OCI-LY3 (cell line): ENCODE measurements around the gene CDH4.

Experiments
- H2AFZ ChIP-seq: fragments of 200-600, 300-600 bp; shearing (Covaris generic); 2 replicates; pipeline ENCODE4 v1.6.0; 2014; ENCODE audit warnings: antibody characterized with exemption, low read depth, low read length
- H3K27ac ChIP-seq: fragments of 200-600, 300-600 bp; sonication (generic); 2 replicates; pipeline ENCODE4 v1.5.1; 2014; ENCODE audit warnings: mild to moderate bottlenecking, low read length, moderate library complexity, mixed read lengths
- H3K27me3 ChIP-seq: fragments of 200-600, 300-600 bp; sonication (generic); 2 replicates; pipeline ENCODE4 v1.6.1; 2014; ENCODE audit warnings: low read depth, low read length, mixed read lengths
- H3K36me3 ChIP-seq: fragments of 200-600, 300-600 bp; sonication (generic); replicated peaks from 2 replicates; pipeline ENCODE3; 2014; ENCODE audit warnings: low read depth, low read length, mixed read lengths
- H3K4me1 ChIP-seq: fragments of 300-600, 200-600 bp; sonication (generic); 2 replicates; pipeline ENCODE4 v1.6.1; 2014; ENCODE audit warnings: low read length, mixed read lengths
- H3K4me2 ChIP-seq: fragments of 200-600, 300-600 bp; sonication (generic); 2 replicates; pipeline ENCODE4 v1.6.1; 2014; ENCODE audit warnings: low read length, mixed read lengths
- H3K4me3 ChIP-seq: fragments of 300-600, 200-600 bp; sonication (generic); 2 replicates; pipeline ENCODE4 v1.5.1; 2014; ENCODE audit warnings: antibody characterized with exemption, mild to moderate bottlenecking, low read length, moderate library complexity
- H3K79me2 ChIP-seq: fragments of 300-600, 200-600 bp; shearing (Covaris generic); 2 replicates; pipeline ENCODE4 v1.6.1; 2014; ENCODE audit warnings: mild to moderate bottlenecking, low read length, mixed read lengths
- H3K9ac ChIP-seq: fragments of 300-600, 200-600 bp; shearing (Covaris generic); 2 replicates; pipeline ENCODE4 v1.6.0; 2014; ENCODE audit warnings: mild to moderate bottlenecking, low read length, moderate library complexity
- H3K9me3 ChIP-seq: fragments of 200-600, 300-600 bp; shearing (Covaris generic); 2 replicates; pipeline ENCODE4 v1.6.1; 2014; ENCODE audit warnings: low read length, mixed read lengths; ENCODE audit not compliant: insufficient read depth
- H4K20me1 ChIP-seq: fragments of 200-600, 300-600 bp; sonication (generic); 2 replicates; pipeline ENCODE4 v1.6.1; 2016; ENCODE audit warnings: low read length, mixed read lengths; ENCODE audit not compliant: insufficient read depth
- CTCF ChIP-seq: fragments of 200-600, 300-600 bp; sonication (generic); IDR thresholded peaks from 2 replicates; pipeline ENCODE4 v1.5.1; 2014; ENCODE audit warnings: antibody characterized with exemption, low read length, low read depth
- EZH2phosphoT487 ChIP-seq: fragments of 200-600 bp; shearing (Covaris generic); IDR thresholded peaks from 2 replicates; pipeline ENCODE4 v1.6.1; 2018; ENCODE audit warnings: antibody characterized with exemption, mixed run types, low read depth

The CDH4 gene

GRCh38 chr20:61519488-61519887 lies 267.4 kb downstream of the CDH4 start:
- H3K4me1 ChIP-seq: no peaks in the 10 kb centered on the region
- no peaks in the 10 kb centered on the region for H3K79me2 ChIP-seq
- H3K4me3 ChIP-seq: no peak overlapping the region
- no peak overlapping the region for H3K27ac ChIP-seq
- H2AFZ ChIP-seq: no peak overlapping the region
- no peaks in the 10 kb centered on the region for H3K27me3 ChIP-seq
- no peaks in the 10 kb centered on the region for H3K36me3 ChIP-seq
- no peaks in the 10 kb centered on the region for H3K9me3 ChIP-seq
- H3K4me2 ChIP-seq: no peak overlapping the region
- TF ChIP-seq EZH2phosphoT487: no peak
- H4K20me1 ChIP-seq: no peaks in the 10 kb centered on the region
- no peak overlapping the region for H3K9ac ChIP-seq

GRCh38 chr20:61520076-61520892 lies 268.2 kb downstream of the CDH4 start:
- no peaks in the 10 kb centered on the region for H3K9me3 ChIP-seq
- no peak overlapping the region for H3K4me2 ChIP-seq
- H3K27me3 ChIP-seq: no peaks in the 10 kb centered on the region
- H3K79me2 ChIP-seq: no peaks in the 10 kb centered on the region
- TF ChIP-seq EZH2phosphoT487 (no peak), CTCF (no peak)
- H3K4me3 ChIP-seq: no peak overlapping the region
- H2AFZ ChIP-seq: no peak overlapping the region
- no peaks in the 10 kb centered on the region for H3K4me1 ChIP-seq
- no peak overlapping the region for H3K27ac ChIP-seq
- no peak overlapping the region for H3K9ac ChIP-seq
- H3K36me3 ChIP-seq: no peaks in the 10 kb centered on the region
- no peaks in the 10 kb centered on the region for H4K20me1 ChIP-seq

- TF ChIP-seq CTCF (no peak), EZH2phosphoT487 (no peak)
- no peak overlapping the region for H2AFZ ChIP-seq
- no peak overlapping the region for H3K4me3 ChIP-seq
- no peak overlapping the region for H3K27ac ChIP-seq
- H3K9me3 ChIP-seq: no peaks in the 10 kb centered on the region
- no peaks in the 10 kb centered on the region for H3K79me2 ChIP-seq
- H3K4me2 ChIP-seq: no peak overlapping the region
- no peaks in the 10 kb centered on the region for H3K27me3 ChIP-seq
- no peak overlapping the region for H3K9ac ChIP-seq
- H3K4me1 ChIP-seq: no peaks in the 10 kb centered on the region
- H3K36me3 ChIP-seq: no peaks in the 10 kb centered on the region
- no peaks in the 10 kb centered on the region for H4K20me1 ChIP-seq
Observed at GRCh38 chr20:61520893-61521460, 268.9 kb downstream of the CDH4 start.

GRCh38 chr20:61521687-61522420 lies 269.8 kb downstream of the CDH4 start:
- TF ChIP-seq CTCF (no peak), EZH2phosphoT487 (no peak)
- Histone ChIP-seq H3K9ac (no peak overlapping the region), H3K36me3 (no peaks in the 10 kb centered on the region), H3K79me2 (no peaks in the 10 kb centered on the region), H2AFZ (no peak overlapping the region), H3K9me3 (no peaks in the 10 kb centered on the region), H3K4me2 (no peak overlapping the region), H3K27me3 (no peaks in the 10 kb centered on the region), H3K4me3 (no peak overlapping the region), H3K4me1 (no peaks in the 10 kb centered on the region), H3K27ac (no peak overlapping the region), H4K20me1 (no peaks in the 10 kb centered on the region)
